ENCODE results near the gene KLC3. TPM values are rescaled to one million over a fixed set of nuclear protein-coding genes. Genes with fewer than 3 reads are reported as not detected.
A peak's percentile ranks its signal among the peaks of the same experiment; 100 is the strongest.

The KLC3 gene
- total RNA-seq (0.16 TPM), polyA plus RNA-seq (0.05 TPM)

DNA sequence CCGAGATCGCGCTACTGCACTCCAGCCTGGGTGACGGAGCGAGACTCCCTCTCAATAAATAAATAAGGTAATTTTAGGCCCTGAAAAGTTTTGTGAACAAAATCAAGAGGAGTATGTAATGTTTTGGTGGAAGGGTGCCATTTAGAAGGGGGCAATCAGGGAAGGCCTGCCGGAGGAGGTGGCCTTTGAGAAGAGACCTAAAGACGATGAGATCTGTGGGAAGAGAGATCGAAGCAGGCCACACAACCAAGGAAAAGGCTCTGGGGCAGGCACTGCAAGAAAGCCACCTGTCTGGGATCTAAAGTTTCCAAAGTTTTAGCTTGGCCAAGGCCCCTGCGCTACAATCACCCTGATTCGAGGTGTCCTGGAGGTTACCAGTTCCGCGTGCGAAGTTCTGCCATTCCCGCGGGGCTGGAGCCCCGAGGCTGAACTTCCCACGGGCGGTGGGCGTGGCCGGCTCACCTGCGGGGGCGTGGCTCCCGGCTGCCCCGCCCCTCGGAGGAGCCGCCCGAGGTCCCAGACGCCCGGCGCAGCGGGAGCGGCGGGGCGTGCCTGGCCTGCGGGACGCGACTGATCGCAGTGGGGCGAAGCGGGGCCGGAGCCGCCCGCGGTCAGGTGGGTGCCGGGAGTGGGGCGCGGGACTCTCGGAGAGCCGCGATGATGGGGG is at the start of gene KLC3:
KLC3 (plus strand) TSS at position 519 of the 667 bp plus-strand sequence. CDS start 4,792 bp downstream, outside the sequence.
- H3K4me1 ChIP-seq (ENCODE audit: insufficient read depth): no peaks in the 10 kb centered on the region
- no peak within 1 kb of the TSS for H3K27ac ChIP-seq (ENCODE audit: low read depth)
- no peak for DNase-seq (ENCODE audit: extremely low spot score)
- 12% methylated on average over 50 of the region's 50 CpGs for WGBS
- H3K4me3 ChIP-seq (ENCODE audit: low read depth, low read length): peak within 1 kb of the TSS; percentile 2
- H3K36me3 ChIP-seq (ENCODE audit: insufficient read depth): no peaks in the 10 kb centered on the region

DNA sequence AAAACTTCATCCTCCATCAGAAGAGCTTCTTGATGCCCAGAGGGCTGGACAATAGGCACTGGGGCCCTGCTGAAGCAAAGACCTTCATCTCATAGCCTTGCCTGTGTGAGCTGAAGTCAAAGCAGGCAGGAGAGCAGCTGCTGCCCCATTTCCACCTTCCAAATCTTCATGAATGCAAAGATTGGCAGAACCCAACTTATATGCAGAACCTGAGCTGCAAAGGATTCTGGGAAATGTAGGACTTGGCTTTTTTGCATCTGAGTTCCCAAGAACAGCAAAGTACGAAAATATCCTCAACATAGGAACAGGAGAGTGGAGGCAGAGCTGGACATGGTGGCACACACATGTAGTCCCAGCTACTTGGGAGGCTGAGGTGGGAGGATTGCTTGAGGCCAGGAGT is 48.7 kb upstream of the KLC3 start:
- Histone ChIP-seq H3K27ac (ENCODE audit: low read depth) (no peak overlapping the region), H3K36me3 (ENCODE audit: insufficient read depth) (peaks cover 4% of the 10 kb centered on the region), H3K4me3 (ENCODE audit: low read depth, low read length) (no peak overlapping the region), H3K4me1 (ENCODE audit: insufficient read depth) (no peaks in the 10 kb centered on the region)
- 96% methylated on average over 1 of the region's 1 CpG for WGBS
- no peak for DNase-seq (ENCODE audit: extremely low spot score)

DNA sequence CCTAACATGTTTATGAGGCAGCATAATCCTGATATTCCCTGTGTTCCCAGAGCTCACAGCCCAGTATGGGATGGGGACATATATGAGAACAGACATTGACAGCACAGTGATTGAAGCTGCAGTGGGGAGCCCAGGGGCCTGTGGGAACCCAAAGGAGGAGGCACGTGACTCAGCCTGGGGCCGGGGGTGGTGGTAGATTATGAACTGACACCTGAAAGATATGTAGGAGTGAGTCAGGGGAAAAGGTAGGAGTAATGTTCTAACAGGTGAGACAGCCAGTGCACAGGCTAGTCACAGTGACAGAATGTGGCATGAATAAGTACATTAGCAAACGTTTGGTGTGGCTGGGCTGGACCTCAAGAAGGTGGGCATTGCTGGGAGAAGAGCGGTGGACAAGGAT is 46.9 kb upstream of the KLC3 start:
- Histone ChIP-seq H3K4me1 (ENCODE audit: insufficient read depth) (no peaks in the 10 kb centered on the region), H3K4me3 (ENCODE audit: low read depth, low read length) (no peak overlapping the region), H3K27ac (ENCODE audit: low read depth) (no peak overlapping the region), H3K36me3 (ENCODE audit: insufficient read depth) (peaks cover 4% of the 10 kb centered on the region)
- 88% methylated on average over 4 of the region's 4 CpGs for WGBS
- DNase-seq (ENCODE audit: extremely low spot score): no peak

DNA sequence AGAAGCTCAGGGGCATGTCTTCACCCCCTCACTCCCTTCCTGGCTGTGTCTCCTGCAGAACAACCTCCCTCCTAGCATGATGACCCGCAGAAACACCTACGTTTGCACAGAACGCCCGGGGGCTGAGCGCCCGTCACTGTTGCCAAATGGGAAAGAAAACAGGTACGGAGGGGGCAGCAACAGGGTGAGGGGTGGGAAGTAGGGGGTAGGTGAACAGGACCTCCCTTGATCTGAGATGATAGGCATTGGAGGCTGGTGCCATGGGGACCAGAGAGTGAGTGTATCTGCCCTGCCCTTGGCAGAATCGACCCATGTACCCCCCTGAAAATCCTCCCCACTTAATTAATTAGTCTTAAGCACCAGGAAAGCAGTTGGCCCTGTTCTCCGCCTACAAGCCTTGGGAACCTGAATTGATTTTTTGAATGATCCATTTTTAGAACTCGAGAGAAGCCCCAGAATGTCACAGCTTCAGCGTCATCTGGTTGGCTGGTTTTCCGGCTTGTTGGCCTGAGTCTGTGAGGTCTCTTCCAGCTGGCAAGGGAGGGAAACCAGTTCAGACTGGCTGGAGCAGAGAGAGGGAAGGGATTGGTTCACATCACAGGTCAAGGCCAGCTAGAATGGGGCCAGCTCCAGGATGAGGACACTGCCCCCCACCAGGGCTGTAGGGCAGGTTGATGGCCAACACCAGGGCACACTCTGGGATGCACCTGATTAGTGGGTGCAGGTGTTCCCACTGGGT is 46.1 kb upstream of the KLC3 start:
- Histone ChIP-seq H3K4me3 (ENCODE audit: low read depth, low read length) (no peak overlapping the region), H3K4me1 (ENCODE audit: insufficient read depth) (no peaks in the 10 kb centered on the region), H3K36me3 (ENCODE audit: insufficient read depth) (peaks cover 4% of the 10 kb centered on the region), H3K27ac (ENCODE audit: low read depth) (no peak overlapping the region)
- WGBS: 71% methylated on average over 12 of the region's 12 CpGs
- no peak for DNase-seq (ENCODE audit: extremely low spot score)

DNA sequence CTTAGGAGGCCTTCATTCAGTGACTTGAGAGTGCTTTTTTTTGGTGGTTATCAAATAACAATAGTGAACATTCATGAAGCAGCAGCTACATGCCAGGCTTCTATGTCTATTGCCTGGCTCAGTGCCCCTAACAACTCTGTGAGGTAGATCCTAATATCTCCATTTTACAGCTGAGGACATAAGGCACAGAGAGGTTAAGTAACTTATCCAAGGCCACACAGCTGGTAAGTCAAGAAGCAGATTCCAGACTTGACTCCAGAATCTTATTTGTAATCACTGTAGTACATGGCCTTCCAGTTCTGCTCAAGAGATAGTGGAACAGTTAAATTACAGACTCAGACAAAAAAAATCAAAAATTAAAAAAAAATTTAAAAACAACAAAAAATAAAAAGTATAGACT is 44.7 kb upstream of the KLC3 start:
- Histone ChIP-seq H3K4me1 (ENCODE audit: insufficient read depth) (no peaks in the 10 kb centered on the region), H3K27ac (ENCODE audit: low read depth) (no peak overlapping the region), H3K4me3 (ENCODE audit: low read depth, low read length) (no peak overlapping the region), H3K36me3 (ENCODE audit: insufficient read depth) (peaks cover 4% of the 10 kb centered on the region)
- no peak for DNase-seq (ENCODE audit: extremely low spot score)

DNA sequence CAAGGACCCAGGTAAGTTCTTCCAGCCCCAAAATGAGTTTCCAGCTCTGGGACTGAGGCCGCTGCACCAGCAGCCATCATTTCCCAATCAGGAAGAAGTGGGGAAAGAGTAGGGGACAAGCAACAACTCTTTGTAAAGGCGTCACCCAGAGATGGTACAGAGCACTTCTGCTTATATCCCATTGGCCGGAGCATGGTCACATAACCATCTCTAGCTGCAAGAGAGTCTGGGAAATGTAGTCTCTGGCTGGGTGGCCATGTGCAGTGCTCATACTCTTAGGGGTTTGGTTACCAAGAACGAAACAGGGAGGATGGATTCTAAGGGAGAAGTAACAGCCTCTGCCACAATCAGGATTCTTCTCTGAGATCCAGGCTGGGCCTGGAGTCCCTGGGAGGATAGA is 44.2 kb upstream of the KLC3 start:
- no peak for DNase-seq (ENCODE audit: extremely low spot score)
- Histone ChIP-seq H3K4me3 (ENCODE audit: low read depth, low read length) (no peak overlapping the region), H3K27ac (ENCODE audit: low read depth) (no peak overlapping the region), H3K4me1 (ENCODE audit: insufficient read depth) (no peaks in the 10 kb centered on the region), H3K36me3 (ENCODE audit: insufficient read depth) (no peaks in the 10 kb centered on the region)
- WGBS: 94% methylated on average over 4 of the region's 4 CpGs

DNA sequence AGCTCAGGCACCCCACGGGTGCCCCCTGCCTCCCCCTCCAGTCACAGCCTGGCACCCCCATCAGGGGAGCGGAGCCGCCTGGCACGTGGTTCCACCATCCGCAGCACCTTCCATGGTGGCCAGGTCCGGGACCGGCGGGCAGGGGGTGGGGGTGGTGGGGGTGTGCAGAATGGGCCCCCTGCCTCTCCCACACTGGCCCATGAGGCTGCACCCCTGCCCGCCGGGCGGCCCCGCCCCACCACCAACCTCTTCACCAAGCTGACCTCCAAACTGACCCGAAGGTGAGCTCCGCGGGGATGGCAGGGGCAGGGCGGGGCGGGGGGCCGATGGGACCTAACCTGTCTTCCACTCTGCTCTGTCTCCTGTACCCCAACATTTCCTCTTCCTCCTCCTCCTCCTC is 42.9 kb upstream of the KLC3 start:
- Histone ChIP-seq H3K27ac (ENCODE audit: low read depth) (no peak overlapping the region), H3K4me1 (ENCODE audit: insufficient read depth) (no peaks in the 10 kb centered on the region), H3K4me3 (ENCODE audit: low read depth, low read length) (no peak overlapping the region), H3K36me3 (ENCODE audit: insufficient read depth) (peaks cover 2% of the 10 kb centered on the region)
- DNase-seq (ENCODE audit: extremely low spot score): no peak
- WGBS: 94% methylated on average over 18 of the region's 18 CpGs

DNA sequence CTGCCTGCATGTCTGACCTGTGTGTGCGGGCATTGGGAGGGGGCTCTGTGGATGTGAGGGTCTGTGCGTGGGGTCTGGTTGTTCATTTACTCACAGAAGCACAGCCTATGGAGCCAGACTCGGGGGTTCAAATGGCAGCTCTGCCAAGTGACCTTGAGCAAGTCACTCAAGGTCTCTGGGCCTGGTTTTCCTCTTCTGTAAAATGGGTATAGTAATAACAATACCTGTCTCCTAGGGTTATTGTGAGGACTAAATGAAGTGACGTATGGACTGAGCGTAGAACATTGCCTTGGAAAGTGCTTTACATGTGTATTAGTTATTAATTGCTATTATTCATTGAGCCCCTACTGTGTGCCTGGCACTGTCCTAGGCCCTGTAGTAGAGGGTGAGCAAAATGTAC is 42.3 kb upstream of the KLC3 start:
- Histone ChIP-seq H3K27ac (ENCODE audit: low read depth) (no peak overlapping the region), H3K36me3 (ENCODE audit: insufficient read depth) (peaks cover 2% of the 10 kb centered on the region), H3K4me3 (ENCODE audit: low read depth, low read length) (no peak overlapping the region), H3K4me1 (ENCODE audit: insufficient read depth) (no peaks in the 10 kb centered on the region)
- WGBS: 96% methylated on average over 5 of the region's 5 CpGs
- no peak for DNase-seq (ENCODE audit: extremely low spot score)

DNA sequence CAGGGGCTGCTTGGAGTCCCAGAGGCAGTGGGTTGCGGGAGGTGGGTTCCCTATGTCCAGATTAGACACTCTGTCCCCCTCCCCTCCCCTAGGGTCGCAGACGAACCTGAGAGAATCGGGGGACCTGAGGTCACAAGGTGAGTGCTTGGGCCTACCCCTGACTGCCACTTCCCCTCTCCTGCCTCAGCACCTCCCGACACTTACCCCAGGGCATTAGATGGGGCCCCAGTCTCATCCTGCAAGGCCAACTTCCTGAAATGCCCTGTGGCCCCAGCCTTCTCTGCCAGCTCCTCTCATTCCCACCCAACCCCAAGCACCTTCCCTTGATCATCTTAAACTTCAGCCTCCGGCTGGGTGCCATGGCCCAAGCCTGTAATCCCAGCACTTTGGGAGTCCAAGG is 40.8 kb upstream of the KLC3 start:
- Histone ChIP-seq H3K27ac (ENCODE audit: low read depth) (no peak overlapping the region), H3K4me3 (ENCODE audit: low read depth, low read length) (no peak overlapping the region), H3K36me3 (ENCODE audit: insufficient read depth) (peaks cover 2% of the 10 kb centered on the region), H3K4me1 (ENCODE audit: insufficient read depth) (no peaks in the 10 kb centered on the region)
- DNase-seq (ENCODE audit: extremely low spot score): no peak
- 94% methylated on average over 6 of the region's 6 CpGs for WGBS

DNA sequence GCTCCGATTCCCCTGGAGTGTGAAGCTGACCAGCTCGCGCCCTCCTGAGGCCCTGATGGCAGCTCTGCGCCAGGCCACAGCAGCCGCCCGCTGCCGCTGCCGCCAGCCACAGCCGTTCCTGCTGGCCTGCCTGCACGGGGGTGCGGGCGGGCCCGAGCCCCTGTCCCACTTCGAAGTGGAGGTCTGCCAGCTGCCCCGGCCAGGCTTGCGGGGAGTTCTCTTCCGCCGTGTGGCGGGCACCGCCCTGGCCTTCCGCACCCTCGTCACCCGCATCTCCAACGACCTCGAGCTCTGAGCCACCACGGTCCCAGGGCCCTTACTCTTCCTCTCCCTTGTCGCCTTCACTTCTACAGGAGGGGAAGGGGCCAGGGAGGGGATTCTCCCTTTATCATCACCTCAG is 38.1 kb upstream of the KLC3 start:
- WGBS: 92% methylated on average over 27 of the region's 27 CpGs
- H3K36me3 ChIP-seq (ENCODE audit: insufficient read depth): peaks cover 4% of the 10 kb centered on the region
- no peak overlapping the region for H3K27ac ChIP-seq (ENCODE audit: low read depth)
- no peaks in the 10 kb centered on the region for H3K4me1 ChIP-seq (ENCODE audit: insufficient read depth)
- no peak for DNase-seq (ENCODE audit: extremely low spot score)
- no peak overlapping the region for H3K4me3 ChIP-seq (ENCODE audit: low read depth, low read length)

DNA sequence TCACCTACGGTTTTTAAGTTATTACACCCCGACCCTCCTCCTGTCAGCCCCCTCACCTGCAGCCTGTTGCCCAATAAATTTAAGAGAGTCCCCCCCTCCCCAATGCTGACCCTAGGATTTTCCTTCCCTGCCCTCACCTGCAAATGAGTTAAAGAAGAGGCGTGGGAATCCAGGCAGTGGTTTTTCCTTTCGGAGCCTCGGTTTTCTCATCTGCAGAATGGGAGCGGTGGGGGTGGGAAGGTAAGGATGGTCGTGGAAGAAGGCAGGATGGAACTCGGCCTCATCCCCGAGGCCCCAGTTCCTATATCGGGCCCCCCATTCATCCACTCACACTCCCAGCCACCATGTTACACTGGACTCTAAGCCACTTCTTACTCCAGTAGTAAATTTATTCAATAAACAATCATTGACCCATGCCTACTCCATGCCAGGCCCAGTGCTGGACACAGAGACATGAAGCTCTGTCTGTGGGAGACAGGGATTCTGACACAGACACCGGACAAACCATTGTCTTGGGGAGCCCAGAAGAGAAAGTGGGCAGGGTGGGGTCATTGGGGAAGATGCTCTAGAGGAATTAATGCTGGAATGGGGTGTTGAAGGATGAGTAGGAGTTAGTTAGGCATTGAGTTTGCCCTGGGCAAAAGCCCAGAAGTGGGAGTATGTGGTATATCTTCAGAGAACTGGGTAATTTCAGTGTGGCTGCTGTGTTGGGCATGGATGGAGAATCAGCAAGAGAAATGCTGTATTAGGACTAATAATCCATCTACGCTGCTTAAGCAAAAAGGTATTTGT is 37.1 kb upstream of the KLC3 start:
- peaks cover 4% of the 10 kb centered on the region for H3K36me3 ChIP-seq (ENCODE audit: insufficient read depth)
- H3K4me3 ChIP-seq (ENCODE audit: low read depth, low read length): no peak overlapping the region
- no peak overlapping the region for H3K27ac ChIP-seq (ENCODE audit: low read depth)
- no peak for DNase-seq (ENCODE audit: extremely low spot score)
- WGBS: 92% methylated on average over 12 of the region's 12 CpGs
- H3K4me1 ChIP-seq (ENCODE audit: insufficient read depth): no peaks in the 10 kb centered on the region

DNA sequence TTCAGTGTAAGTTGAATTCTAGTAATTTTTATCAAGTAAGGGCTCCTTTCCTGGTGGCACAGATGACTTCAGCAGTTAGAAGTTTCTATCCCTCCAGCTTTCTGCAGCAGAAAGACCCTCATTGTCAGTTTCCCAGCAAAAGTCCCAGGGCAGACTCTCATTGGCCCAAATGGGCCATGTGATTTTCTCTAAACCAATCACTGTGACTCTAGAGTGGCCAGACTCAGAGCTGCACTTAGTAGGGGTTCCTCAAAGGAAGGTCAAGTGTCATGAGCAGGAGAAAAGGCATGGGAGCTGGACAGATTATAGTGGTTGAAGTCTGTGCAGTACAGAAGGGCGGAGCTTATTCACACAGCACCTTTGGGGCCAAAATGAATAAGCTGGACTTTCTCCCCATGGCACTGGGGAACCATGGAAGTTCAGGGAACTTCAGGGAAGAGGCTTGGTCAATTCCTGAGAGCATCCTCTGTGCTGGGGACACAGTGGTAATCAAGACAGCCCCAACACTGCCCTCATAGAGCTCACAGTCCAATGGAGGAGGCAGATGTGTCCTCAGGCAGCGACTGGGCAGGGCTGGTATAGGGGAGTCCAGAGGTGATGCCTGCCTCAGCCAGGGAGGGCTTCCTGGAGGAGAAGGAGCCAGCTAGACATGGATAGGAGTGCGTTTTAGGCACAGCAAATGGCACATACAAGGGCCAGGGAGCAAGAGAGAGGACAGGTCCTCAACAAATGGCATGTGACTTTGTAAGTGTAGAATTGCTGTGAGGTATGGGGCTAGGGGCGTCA is 36.2 kb upstream of the KLC3 start:
- no peak for DNase-seq (ENCODE audit: extremely low spot score)
- 78% methylated on average over 4 of the region's 4 CpGs for WGBS

DNA sequence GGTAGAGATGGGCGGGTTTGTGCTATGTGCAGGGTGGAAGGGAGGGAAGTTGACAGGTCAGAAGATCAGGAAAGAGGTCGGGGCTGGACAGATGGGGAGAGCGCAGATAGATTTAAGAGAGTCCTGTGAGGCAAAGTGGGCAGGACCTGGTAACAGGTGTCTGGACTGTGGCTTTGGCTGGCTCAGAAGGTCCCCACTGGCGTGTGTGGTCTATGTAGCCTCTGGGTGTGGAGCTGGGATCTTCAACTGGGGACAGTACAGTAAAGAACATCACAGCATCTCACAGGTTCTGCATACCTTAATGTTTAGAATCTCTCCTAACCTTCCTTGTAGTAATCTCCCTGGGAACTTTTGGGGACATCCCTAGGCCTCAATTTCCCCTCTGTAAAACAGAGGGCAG is 35.5 kb upstream of the KLC3 start:
- no peak overlapping the region for H3K4me3 ChIP-seq (ENCODE audit: low read depth, low read length)
- WGBS: 74% methylated on average over 4 of the region's 4 CpGs
- no peak for DNase-seq (ENCODE audit: extremely low spot score)
- H3K4me1 ChIP-seq (ENCODE audit: insufficient read depth): no peaks in the 10 kb centered on the region
- H3K27ac ChIP-seq (ENCODE audit: low read depth): no peak overlapping the region
- peaks cover 4% of the 10 kb centered on the region for H3K36me3 ChIP-seq (ENCODE audit: insufficient read depth)

More for the DNA sequence above, 36.2 kb upstream of the KLC3 start:
- H3K4me1 ChIP-seq (ENCODE audit: insufficient read depth): no peaks in the 10 kb centered on the region
- peaks cover 4% of the 10 kb centered on the region for H3K36me3 ChIP-seq (ENCODE audit: insufficient read depth)
- no peak overlapping the region for H3K27ac ChIP-seq (ENCODE audit: low read depth)
- no peak overlapping the region for H3K4me3 ChIP-seq (ENCODE audit: low read depth, low read length)
